Kidney capillary endothelial cell (primary cell): ENCODE results near the gene RNU6-9.
"Not testable (repeated sequence)": the region's sequence is repeated elsewhere in the genome, so short reads cannot be mapped to it uniquely, and the experiment has no call there.

Source experiments
- DNase-seq: peaks from one replicate; pipeline ENCODE4 v3.0.0-alpha.2; 2018; ENCODE audit warnings: low spot score

RNU6-9 gene

GRCh38 chr19:878751-879561, 14.3 kb upstream of the RNU6-9 start:
- not testable (repeated sequence) for DNase-seq

GRCh38 chr19:879711-880438, 13.4 kb upstream of the RNU6-9 start:
- DNase-seq, result no peak

GRCh38 chr19:881385-882071, 11.8 kb upstream of the RNU6-9 start:
- no peak for DNase-seq

- DNase-seq, result no peak
Measured at GRCh38 chr19:882871-883497, 10.3 kb upstream of the RNU6-9 start.

- DNase-seq, result no peak
Measured at GRCh38 chr19:883661-884211, 9.5 kb upstream of the RNU6-9 start.

- no peak for DNase-seq
Measured at GRCh38 chr19:884420-885211, 8.7 kb upstream of the RNU6-9 start.

- DNase-seq, result no peak
Measured at GRCh38 chr19:885536-886224, 7.6 kb upstream of the RNU6-9 start.

GRCh38 chr19:887072-887471, 6.2 kb upstream of the RNU6-9 start:
- no peak for DNase-seq

GRCh38 chr19:887599-887998, 5.7 kb upstream of the RNU6-9 start:
- DNase-seq, result no peak

GRCh38 chr19:888581-889385, 4.5 kb upstream of the RNU6-9 start:
- no peak for DNase-seq

- DNase-seq, result no peak
Measured at GRCh38 chr19:889662-890295, 3.5 kb upstream of the RNU6-9 start.

GRCh38 chr19:890831-891230, 2.5 kb upstream of the RNU6-9 start:
- DNase-seq, result no peak

GRCh38 chr19:891421-892200, 1.7 kb upstream of the RNU6-9 start:
- DNase-seq, result not testable (repeated sequence)

- DNase-seq, result no peak
Measured at GRCh38 chr19:892243-892893, 916 bp upstream of the RNU6-9 start.

- no peak for DNase-seq
Measured at GRCh38 chr19:896434-896833, 3.1 kb downstream of the RNU6-9 start.

GRCh38 chr19:896999-897398, 3.7 kb downstream of the RNU6-9 start:
- no peak for DNase-seq

GRCh38 chr19:897442-898039, 4.3 kb downstream of the RNU6-9 start:
- DNase-seq, result no peak

GRCh38 chr19:898663-899062, 5.4 kb downstream of the RNU6-9 start:
- DNase-seq, result no peak
